Prostate gland (tissue), 2 donors: ENCODE measurements around the gene KCNJ1.

ENCODE experiments used
- POLR2A ChIP-seq: fragments of 450-650 bp; IDR thresholded peaks from one replicate; pipeline ENCODE4 v1.6.1; 2016; ENCODE audit warnings: antibody characterized with exemption, mild to moderate bottlenecking
- TF ChIP-seq, protein P1 (sequence below), 4 experiments: fragments of 200-600 bp in 2 of 4; fragments of 450-650 bp in 2 of 4; sonication (generic) in 2 of 4; IDR thresholded peaks; 1 replicate in 3 of 4; 2 replicates in 1 of 4; pipeline ENCODE4 v1.5.1; 2016 to 2019; ENCODE audit warnings: antibody characterized with exemption in 4 of 4, mild to moderate bottlenecking in 2 of 4, moderate library complexity in 2 of 4

DNA sequence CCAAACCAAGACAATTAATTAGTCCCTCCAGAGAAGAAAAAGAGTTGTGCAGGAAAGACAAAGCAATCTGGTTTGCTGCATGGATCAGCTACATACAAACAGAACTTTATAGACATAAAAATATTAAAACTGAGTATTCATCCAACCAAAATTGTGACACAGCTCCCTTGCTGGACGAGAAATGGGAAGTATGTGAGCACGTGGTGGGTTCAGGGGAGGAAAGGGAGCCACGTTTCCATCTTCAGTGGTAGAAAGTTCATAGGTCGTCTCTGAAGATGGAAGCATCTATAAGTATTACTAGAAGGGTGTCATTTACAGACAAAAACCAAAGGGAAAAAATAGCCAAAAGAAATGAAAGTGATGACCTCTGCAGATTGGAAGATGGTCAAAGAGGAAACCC, 17.0 kb upstream of the KCNJ1 start:
- TF ChIP-seq, protein P1, sequence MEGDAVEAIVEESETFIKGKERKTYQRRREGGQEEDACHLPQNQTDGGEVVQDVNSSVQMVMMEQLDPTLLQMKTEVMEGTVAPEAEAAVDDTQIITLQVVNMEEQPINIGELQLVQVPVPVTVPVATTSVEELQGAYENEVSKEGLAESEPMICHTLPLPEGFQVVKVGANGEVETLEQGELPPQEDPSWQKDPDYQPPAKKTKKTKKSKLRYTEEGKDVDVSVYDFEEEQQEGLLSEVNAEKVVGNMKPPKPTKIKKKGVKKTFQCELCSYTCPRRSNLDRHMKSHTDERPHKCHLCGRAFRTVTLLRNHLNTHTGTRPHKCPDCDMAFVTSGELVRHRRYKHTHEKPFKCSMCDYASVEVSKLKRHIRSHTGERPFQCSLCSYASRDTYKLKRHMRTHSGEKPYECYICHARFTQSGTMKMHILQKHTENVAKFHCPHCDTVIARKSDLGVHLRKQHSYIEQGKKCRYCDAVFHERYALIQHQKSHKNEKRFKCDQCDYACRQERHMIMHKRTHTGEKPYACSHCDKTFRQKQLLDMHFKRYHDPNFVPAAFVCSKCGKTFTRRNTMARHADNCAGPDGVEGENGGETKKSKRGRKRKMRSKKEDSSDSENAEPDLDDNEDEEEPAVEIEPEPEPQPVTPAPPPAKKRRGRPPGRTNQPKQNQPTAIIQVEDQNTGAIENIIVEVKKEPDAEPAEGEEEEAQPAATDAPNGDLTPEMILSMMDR (IDR thresholded peaks at IDR 0.05), result no peak
- TF ChIP-seq POLR2A, result no peak
